CD4-positive, alpha-beta T cell treated with Interleukin-6 at 100 ng/mL for 8 hours (primary cell): ENCODE results near the gene KCNQ1OT1.

Source experiments
- DNase-seq: peaks from one replicate; pipeline ENCODE4 v3.0.0-alpha.2; 2020; ENCODE audit warnings: mixed read lengths, low spot score

Gene KCNQ1OT1

GRCh38 chr11:2686360-2687222 is 13.2 kb downstream of the KCNQ1OT1 start:
- DNase-seq: no peak

- DNase-seq: no peak
These were observed 14.0 kb downstream of the KCNQ1OT1 start for GRCh38 chr11:2685566-2686359.

- no peak for DNase-seq
These were observed 14.7 kb downstream of the KCNQ1OT1 start for GRCh38 chr11:2685051-2685450.

GRCh38 chr11:2684581-2684980 is 15.2 kb downstream of the KCNQ1OT1 start:
- no peak for DNase-seq

GRCh38 chr11:2683806-2684205 is 16.0 kb downstream of the KCNQ1OT1 start:
- no peak for DNase-seq

GRCh38 chr11:2681408-2682145 is 18.2 kb downstream of the KCNQ1OT1 start:
- DNase-seq: no peak

- DNase-seq: no peak
These were observed 20.6 kb downstream of the KCNQ1OT1 start for GRCh38 chr11:2679011-2679676.

- no peak for DNase-seq
These were observed 21.4 kb downstream of the KCNQ1OT1 start for GRCh38 chr11:2678396-2678795.

- no peak for DNase-seq
These were observed 22.7 kb downstream of the KCNQ1OT1 start for GRCh38 chr11:2677127-2677526.

GRCh38 chr11:2675540-2675939 is 24.3 kb downstream of the KCNQ1OT1 start:
- DNase-seq: no peak

GRCh38 chr11:2674658-2675131 is 25.1 kb downstream of the KCNQ1OT1 start:
- DNase-seq: no peak

GRCh38 chr11:2673871-2674471 is 25.8 kb downstream of the KCNQ1OT1 start:
- no peak for DNase-seq

- DNase-seq: no peak
These were observed 26.6 kb downstream of the KCNQ1OT1 start for GRCh38 chr11:2673250-2673610.

GRCh38 chr11:2672553-2673249 is 27.1 kb downstream of the KCNQ1OT1 start:
- DNase-seq: no peak

- DNase-seq: no peak
These were observed 28.0 kb downstream of the KCNQ1OT1 start for GRCh38 chr11:2671748-2672147.

- no peak for DNase-seq
These were observed 29.2 kb downstream of the KCNQ1OT1 start for GRCh38 chr11:2670541-2671100.

- DNase-seq: no peak
These were observed 29.9 kb downstream of the KCNQ1OT1 start for GRCh38 chr11:2669634-2670469.

GRCh38 chr11:2668876-2669275 is 30.9 kb downstream of the KCNQ1OT1 start:
- no peak for DNase-seq

- no peak for DNase-seq
These were observed 31.9 kb downstream of the KCNQ1OT1 start for GRCh38 chr11:2667940-2668339.
